HG02885 (cell line): ENCODE data around the gene TSPAN4.

ENCODE experiments used
- ATAC-seq: cut with Tn5 transposase; IDR thresholded peaks from one replicate; pipeline ENCODE4 v1.9.1; 2021; ENCODE audit warnings: mild to moderate bottlenecking; ENCODE audit not compliant: unreplicated experiment, poor library complexity

Gene TSPAN4

GRCh38 chr11:803770-804598 is 38.7 kb upstream of the TSPAN4 start:
- no peak for ATAC-seq

- no peak for ATAC-seq
Measured at GRCh38 chr11:804599-804964, 38.1 kb upstream of the TSPAN4 start.

- no peak for ATAC-seq
Measured at GRCh38 chr11:808427-809286, 34.0 kb upstream of the TSPAN4 start.

GRCh38 chr11:809287-810039 is 33.2 kb upstream of the TSPAN4 start, which contains the start of gene RPLP2:
Gene RPLP2, plus strand, starts transcription at chr11:809967. Its CDS starts 268 bp downstream, at chr11:810235.
- ATAC-seq, result peak; percentile 74

GRCh38 chr11:810040-810567 is 32.5 kb upstream of the TSPAN4 start:
- ATAC-seq, result no peak

GRCh38 chr11:811446-812245 is 31.0 kb upstream of the TSPAN4 start:
- no peak for ATAC-seq

GRCh38 chr11:812390-812789 is 30.3 kb upstream of the TSPAN4 start:
- ATAC-seq, result no peak

GRCh38 chr11:813072-813455 is 29.6 kb upstream of the TSPAN4 start:
- ATAC-seq, result no peak

GRCh38 chr11:813456-814096 is 29.1 kb upstream of the TSPAN4 start:
- ATAC-seq, result no peak

GRCh38 chr11:815675-816432 is 26.8 kb upstream of the TSPAN4 start:
- ATAC-seq, result no peak

GRCh38 chr11:816433-816779 is 26.2 kb upstream of the TSPAN4 start:
- ATAC-seq, result no peak

- no peak for ATAC-seq
Measured at GRCh38 chr11:818396-819128, 24.1 kb upstream of the TSPAN4 start, which contains the start of gene PNPLA2. Gene PNPLA2, plus strand, starts transcription at chr11:818914. Its CDS starts 805 bp downstream, at chr11:819719.

GRCh38 chr11:819129-819931 is 23.3 kb upstream of the TSPAN4 start:
- ATAC-seq, result peak; percentile 70

GRCh38 chr11:819943-820649 is 22.6 kb upstream of the TSPAN4 start:
- peak; percentile 69 for ATAC-seq

GRCh38 chr11:820655-821511 is 21.8 kb upstream of the TSPAN4 start:
- no peak for ATAC-seq
